ENCODE results near the gene ZNF879. TPM values are rescaled to one million over a fixed set of nuclear protein-coding genes. Genes with fewer than 3 reads are reported as not detected.

Gene ZNF879
- total RNA-seq, 1 donor from 2014 or later: 7.2 TPM

- no peak for DNase-seq (ENCODE audit: extremely low spot score, unreplicated experiment)
- TF ChIP-seq, protein P1, sequence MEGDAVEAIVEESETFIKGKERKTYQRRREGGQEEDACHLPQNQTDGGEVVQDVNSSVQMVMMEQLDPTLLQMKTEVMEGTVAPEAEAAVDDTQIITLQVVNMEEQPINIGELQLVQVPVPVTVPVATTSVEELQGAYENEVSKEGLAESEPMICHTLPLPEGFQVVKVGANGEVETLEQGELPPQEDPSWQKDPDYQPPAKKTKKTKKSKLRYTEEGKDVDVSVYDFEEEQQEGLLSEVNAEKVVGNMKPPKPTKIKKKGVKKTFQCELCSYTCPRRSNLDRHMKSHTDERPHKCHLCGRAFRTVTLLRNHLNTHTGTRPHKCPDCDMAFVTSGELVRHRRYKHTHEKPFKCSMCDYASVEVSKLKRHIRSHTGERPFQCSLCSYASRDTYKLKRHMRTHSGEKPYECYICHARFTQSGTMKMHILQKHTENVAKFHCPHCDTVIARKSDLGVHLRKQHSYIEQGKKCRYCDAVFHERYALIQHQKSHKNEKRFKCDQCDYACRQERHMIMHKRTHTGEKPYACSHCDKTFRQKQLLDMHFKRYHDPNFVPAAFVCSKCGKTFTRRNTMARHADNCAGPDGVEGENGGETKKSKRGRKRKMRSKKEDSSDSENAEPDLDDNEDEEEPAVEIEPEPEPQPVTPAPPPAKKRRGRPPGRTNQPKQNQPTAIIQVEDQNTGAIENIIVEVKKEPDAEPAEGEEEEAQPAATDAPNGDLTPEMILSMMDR (conservative IDR thresholded peaks at IDR 0.05): no peak
- Mint-ChIP-seq H3K4me1 (ENCODE audit: unreplicated experiment) (no peaks in the 10 kb centered on the region), H3K4me3 (no peak overlapping the region), H3K36me3 (peaks cover 42% of the 10 kb centered on the region), H3K27me3 (no peaks in the 10 kb centered on the region), H3K9me3 (peaks cover 30% of the 10 kb centered on the region), H3K27ac (no peak overlapping the region)
Measured at GRCh38 chr5:179080724-179081123, 57.1 kb downstream of the ZNF879 start.

Other genes with a start within 250 kb of the ZNF879 start
- 20.2 and 27.8 TPM in 2 replicates for gene ZNF354B, start 163.9 kb upstream of the ZNF879 start, total RNA-seq (ENCODE audit: low replicate concordance)
- 1.8 and 4.1 TPM in 2 replicates for gene ZFP2, start 127.9 kb upstream of the ZNF879 start, total RNA-seq (ENCODE audit: low replicate concordance)
- gene ZNF454, start 82.6 kb upstream of the ZNF879 start, total RNA-seq (ENCODE audit: low replicate concordance): 0.12 TPM in 1 of 2 replicates, not detected in the other
- gene GRM6, start 28.5 kb upstream of the ZNF879 start, total RNA-seq (ENCODE audit: low replicate concordance): not detected in 2 replicates
- gene ZNF354C, start 36.6 kb downstream of the ZNF879 start, total RNA-seq (ENCODE audit: low replicate concordance): 3.3 and 7.8 TPM in 2 replicates

Data from type B pancreatic cell (in vitro differentiated cells).